ENCODE results near the gene CAPN2. TPM values are rescaled to one million over a fixed set of nuclear protein-coding genes. Genes with fewer than 3 reads are reported as not detected.

The CAPN2 gene
- total and polyA plus RNA-seq, 2 experiments from 2014 or later = 8.4 to 17.8 TPM

DNA sequence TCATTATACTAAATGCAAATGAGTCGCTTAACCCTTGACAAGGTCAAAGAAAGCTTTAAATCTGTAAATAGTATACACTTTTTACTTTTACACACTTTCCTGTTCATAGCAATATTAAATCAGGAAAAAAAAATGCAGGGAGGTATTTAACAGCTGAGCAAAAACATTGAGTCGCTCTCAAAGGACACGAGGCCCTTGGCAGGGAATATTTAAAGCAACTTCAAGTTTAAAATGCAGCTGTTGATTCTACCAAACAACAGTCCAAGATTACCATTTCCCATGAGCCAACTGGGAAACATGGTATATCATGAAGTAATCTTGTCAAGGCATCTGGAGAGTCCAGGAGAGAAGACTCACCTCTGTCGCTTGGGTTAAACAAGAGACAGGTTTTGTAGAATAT is 62.7 kb downstream of the CAPN2 start:
- peaks cover 5% of the 10 kb centered on the region for H3K27me3 Mint-ChIP-seq (ENCODE audit: insufficient read depth, low read depth, poor library complexity)
- H4K20me1 ChIP-seq (replicated peaks; ENCODE audit: insufficient read depth) = peaks cover 4% of the 10 kb centered on the region
- H3K36me3 Mint-ChIP-seq (ENCODE audit: low read depth) = peaks cover 59% of the 10 kb centered on the region
- no peak overlapping the region for H2AFZ ChIP-seq
- no peaks in the 10 kb centered on the region for H3F3A ChIP-seq (replicated peaks; ENCODE audit: low read depth)
- DNase-seq (ENCODE audit: low spot score) (no peak), ATAC-seq (no peak)
- H3K4me1 ChIP-seq (ENCODE audit: insufficient read depth) = 0 out of 2 replicates have a peak, but pooled peaks cover 7% of the 10 kb centered on the region
- peaks cover 11% of the 10 kb centered on the region for H3K4me1 Mint-ChIP-seq
- no peaks in the 10 kb centered on the region for H3K9me2 ChIP-seq (ENCODE audit: insufficient read depth)
- no peak for TF ChIP-seq NANOG (IDR thresholded peaks at IDR 0.05; ENCODE audit: borderline replicate concordance)
- no peak for TF ChIP-seq STAT1 (IDR thresholded peaks at IDR 0.05; ENCODE audit: unreplicated experiment)
- TF ChIP-seq EZH2phosphoT487 (IDR thresholded peaks at IDR 0.05; ENCODE audit: unreplicated experiment) = no peak
- TF ChIP-seq JUNB (IDR thresholded peaks at IDR 0.05; ENCODE audit: unreplicated experiment) = no peak
- no peak for TF ChIP-seq EZH2 (IDR thresholded peaks at IDR 0.05; ENCODE audit: low read depth, unreplicated experiment)
- no peak for TF ChIP-seq ZNF114 (CRISPR knock-in tag; IDR thresholded peaks at IDR 0.05)
- TF ChIP-seq CREB1 (CRISPR knock-in tag; IDR thresholded peaks at IDR 0.05; ENCODE audit: low read depth) = no peak
- TF ChIP-seq, protein P1, sequence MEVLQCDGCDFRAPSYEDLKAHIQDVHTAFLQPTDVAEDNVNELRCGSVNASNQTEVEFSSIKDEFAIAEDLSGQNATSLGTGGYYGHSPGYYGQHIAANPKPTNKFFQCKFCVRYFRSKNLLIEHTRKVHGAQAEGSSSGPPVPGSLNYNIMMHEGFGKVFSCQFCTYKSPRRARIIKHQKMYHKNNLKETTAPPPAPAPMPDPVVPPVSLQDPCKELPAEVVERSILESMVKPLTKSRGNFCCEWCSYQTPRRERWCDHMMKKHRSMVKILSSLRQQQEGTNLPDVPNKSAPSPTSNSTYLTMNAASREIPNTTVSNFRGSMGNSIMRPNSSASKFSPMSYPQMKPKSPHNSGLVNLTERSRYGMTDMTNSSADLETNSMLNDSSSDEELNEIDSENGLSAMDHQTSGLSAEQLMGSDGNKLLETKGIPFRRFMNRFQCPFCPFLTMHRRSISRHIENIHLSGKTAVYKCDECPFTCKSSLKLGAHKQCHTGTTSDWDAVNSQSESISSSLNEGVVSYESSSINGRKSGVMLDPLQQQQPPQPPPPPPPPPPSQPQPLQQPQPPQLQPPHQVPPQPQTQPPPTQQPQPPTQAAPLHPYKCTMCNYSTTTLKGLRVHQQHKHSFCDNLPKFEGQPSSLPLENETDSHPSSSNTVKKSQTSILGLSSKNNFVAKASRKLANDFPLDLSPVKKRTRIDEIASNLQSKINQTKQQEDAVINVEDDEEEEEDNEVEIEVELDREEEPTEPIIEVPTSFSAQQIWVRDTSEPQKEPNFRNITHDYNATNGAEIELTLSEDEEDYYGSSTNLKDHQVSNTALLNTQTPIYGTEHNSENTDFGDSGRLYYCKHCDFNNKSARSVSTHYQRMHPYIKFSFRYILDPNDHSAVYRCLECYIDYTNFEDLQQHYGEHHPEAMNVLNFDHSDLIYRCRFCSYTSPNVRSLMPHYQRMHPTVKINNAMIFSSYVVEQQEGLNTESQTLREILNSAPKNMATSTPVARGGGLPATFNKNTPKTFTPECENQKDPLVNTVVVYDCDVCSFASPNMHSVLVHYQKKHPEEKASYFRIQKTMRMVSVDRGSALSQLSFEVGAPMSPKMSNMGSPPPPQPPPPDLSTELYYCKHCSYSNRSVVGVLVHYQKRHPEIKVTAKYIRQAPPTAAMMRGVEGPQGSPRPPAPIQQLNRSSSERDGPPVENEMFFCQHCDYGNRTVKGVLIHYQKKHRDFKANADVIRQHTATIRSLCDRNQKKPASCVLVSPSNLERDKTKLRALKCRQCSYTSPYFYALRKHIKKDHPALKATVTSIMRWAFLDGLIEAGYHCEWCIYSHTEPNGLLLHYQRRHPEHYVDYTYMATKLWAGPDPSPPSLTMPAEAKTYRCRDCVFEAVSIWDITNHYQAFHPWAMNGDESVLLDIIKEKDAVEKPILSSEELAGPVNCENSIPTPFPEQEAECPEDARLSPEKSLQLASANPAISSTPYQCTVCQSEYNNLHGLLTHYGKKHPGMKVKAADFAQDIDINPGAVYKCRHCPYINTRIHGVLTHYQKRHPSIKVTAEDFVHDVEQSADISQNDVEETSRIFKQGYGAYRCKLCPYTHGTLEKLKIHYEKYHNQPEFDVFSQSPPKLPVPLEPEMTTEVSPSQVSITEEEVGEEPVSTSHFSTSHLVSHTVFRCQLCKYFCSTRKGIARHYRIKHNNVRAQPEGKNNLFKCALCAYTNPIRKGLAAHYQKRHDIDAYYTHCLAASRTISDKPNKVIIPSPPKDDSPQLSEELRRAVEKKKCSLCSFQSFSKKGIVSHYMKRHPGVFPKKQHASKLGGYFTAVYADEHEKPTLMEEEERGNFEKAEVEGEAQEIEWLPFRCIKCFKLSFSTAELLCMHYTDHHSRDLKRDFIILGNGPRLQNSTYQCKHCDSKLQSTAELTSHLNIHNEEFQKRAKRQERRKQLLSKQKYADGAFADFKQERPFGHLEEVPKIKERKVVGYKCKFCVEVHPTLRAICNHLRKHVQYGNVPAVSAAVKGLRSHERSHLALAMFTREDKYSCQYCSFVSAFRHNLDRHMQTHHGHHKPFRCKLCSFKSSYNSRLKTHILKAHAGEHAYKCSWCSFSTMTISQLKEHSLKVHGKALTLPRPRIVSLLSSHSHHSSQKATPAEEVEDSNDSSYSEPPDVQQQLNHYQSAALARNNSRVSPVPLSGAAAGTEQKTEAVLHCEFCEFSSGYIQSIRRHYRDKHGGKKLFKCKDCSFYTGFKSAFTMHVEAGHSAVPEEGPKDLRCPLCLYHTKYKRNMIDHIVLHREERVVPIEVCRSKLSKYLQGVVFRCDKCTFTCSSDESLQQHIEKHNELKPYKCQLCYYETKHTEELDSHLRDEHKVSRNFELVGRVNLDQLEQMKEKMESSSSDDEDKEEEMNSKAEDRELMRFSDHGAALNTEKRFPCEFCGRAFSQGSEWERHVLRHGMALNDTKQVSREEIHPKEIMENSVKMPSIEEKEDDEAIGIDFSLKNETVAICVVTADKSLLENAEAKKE (CRISPR knock-in tag; IDR thresholded peaks at IDR 0.05) = no peak
- TF ChIP-seq, protein P2, sequence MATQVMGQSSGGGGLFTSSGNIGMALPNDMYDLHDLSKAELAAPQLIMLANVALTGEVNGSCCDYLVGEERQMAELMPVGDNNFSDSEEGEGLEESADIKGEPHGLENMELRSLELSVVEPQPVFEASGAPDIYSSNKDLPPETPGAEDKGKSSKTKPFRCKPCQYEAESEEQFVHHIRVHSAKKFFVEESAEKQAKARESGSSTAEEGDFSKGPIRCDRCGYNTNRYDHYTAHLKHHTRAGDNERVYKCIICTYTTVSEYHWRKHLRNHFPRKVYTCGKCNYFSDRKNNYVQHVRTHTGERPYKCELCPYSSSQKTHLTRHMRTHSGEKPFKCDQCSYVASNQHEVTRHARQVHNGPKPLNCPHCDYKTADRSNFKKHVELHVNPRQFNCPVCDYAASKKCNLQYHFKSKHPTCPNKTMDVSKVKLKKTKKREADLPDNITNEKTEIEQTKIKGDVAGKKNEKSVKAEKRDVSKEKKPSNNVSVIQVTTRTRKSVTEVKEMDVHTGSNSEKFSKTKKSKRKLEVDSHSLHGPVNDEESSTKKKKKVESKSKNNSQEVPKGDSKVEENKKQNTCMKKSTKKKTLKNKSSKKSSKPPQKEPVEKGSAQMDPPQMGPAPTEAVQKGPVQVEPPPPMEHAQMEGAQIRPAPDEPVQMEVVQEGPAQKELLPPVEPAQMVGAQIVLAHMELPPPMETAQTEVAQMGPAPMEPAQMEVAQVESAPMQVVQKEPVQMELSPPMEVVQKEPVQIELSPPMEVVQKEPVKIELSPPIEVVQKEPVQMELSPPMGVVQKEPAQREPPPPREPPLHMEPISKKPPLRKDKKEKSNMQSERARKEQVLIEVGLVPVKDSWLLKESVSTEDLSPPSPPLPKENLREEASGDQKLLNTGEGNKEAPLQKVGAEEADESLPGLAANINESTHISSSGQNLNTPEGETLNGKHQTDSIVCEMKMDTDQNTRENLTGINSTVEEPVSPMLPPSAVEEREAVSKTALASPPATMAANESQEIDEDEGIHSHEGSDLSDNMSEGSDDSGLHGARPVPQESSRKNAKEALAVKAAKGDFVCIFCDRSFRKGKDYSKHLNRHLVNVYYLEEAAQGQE (IDR thresholded peaks at IDR 0.05; ENCODE audit: unreplicated experiment) = no peak
- no peak for TF ChIP-seq POLR2AphosphoS5 (IDR thresholded peaks at IDR 0.05; ENCODE audit: low read depth)
- TF ChIP-seq, protein P3, sequence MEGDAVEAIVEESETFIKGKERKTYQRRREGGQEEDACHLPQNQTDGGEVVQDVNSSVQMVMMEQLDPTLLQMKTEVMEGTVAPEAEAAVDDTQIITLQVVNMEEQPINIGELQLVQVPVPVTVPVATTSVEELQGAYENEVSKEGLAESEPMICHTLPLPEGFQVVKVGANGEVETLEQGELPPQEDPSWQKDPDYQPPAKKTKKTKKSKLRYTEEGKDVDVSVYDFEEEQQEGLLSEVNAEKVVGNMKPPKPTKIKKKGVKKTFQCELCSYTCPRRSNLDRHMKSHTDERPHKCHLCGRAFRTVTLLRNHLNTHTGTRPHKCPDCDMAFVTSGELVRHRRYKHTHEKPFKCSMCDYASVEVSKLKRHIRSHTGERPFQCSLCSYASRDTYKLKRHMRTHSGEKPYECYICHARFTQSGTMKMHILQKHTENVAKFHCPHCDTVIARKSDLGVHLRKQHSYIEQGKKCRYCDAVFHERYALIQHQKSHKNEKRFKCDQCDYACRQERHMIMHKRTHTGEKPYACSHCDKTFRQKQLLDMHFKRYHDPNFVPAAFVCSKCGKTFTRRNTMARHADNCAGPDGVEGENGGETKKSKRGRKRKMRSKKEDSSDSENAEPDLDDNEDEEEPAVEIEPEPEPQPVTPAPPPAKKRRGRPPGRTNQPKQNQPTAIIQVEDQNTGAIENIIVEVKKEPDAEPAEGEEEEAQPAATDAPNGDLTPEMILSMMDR (conservative IDR thresholded peaks at IDR 0.05; ENCODE audit: low read depth in 2 of 2) = no peak
- no peak for TF ChIP-seq ZNF331 (CRISPR knock-in tag; IDR thresholded peaks at IDR 0.05; ENCODE audit: low read depth)
- TF ChIP-seq, protein P4, sequence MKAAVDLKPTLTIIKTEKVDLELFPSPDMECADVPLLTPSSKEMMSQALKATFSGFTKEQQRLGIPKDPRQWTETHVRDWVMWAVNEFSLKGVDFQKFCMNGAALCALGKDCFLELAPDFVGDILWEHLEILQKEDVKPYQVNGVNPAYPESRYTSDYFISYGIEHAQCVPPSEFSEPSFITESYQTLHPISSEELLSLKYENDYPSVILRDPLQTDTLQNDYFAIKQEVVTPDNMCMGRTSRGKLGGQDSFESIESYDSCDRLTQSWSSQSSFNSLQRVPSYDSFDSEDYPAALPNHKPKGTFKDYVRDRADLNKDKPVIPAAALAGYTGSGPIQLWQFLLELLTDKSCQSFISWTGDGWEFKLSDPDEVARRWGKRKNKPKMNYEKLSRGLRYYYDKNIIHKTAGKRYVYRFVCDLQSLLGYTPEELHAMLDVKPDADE (IDR thresholded peaks at IDR 0.05) = no peak
- no peak overlapping the region for H3K4me3 ChIP-seq
- no peak overlapping the region for H3K4me3 Mint-ChIP-seq
- H3K36me3 ChIP-seq (ENCODE audit: insufficient read depth) = peaks cover 16% of the 10 kb centered on the region
- H3K79me2 ChIP-seq (replicated peaks; ENCODE audit: insufficient read depth) = no peaks in the 10 kb centered on the region
- H3K27ac ChIP-seq (ENCODE audit: low read depth) = no peak overlapping the region
- H3K4me2 ChIP-seq = no peak overlapping the region
- H3K9me3 Mint-ChIP-seq = no peaks in the 10 kb centered on the region
- H3K27ac Mint-ChIP-seq = no peak overlapping the region
- no peaks in the 10 kb centered on the region for H3K27me3 ChIP-seq (ENCODE audit: insufficient read depth)
